HG02759 (cell line): ENCODE results near the gene PSMD3.

Experiments
- ATAC-seq: cut with Tn5 transposase; IDR thresholded peaks from one replicate; pipeline ENCODE4 v1.9.1; 2021; ENCODE audit warnings: mild to moderate bottlenecking, moderate library complexity; ENCODE audit not compliant: unreplicated experiment

The PSMD3 gene

GRCh38 chr17:40020146-40020545 lies 39.5 kb downstream of the PSMD3 start:
- no peak for ATAC-seq

DNA sequence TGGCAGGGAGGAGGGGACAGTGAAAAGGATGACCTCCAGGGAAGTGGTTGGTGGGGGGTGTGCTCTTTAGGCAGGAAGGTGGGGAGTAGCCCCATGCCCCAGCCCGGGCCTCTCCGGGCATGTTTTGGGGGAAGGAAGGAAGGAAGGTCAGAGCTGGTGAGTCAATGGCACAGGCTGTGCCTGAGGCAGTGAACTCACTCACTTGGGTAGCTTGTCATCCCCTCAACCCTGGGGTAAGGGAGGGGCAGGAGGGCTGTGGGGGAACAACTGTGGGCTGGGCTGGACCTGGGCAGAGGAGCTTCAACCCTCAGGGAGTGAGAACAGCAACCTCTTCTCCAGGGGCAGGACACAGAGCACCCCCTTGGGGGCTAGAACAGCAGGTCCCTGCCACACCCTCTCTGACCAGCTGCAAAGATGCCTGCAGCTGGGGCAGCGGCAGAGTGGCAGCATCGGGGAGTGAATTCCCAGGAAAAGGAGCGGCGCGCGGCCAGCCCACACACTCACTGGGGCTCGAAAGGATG lies 40.9 kb downstream of the PSMD3 start:
- ATAC-seq: no peak

DNA sequence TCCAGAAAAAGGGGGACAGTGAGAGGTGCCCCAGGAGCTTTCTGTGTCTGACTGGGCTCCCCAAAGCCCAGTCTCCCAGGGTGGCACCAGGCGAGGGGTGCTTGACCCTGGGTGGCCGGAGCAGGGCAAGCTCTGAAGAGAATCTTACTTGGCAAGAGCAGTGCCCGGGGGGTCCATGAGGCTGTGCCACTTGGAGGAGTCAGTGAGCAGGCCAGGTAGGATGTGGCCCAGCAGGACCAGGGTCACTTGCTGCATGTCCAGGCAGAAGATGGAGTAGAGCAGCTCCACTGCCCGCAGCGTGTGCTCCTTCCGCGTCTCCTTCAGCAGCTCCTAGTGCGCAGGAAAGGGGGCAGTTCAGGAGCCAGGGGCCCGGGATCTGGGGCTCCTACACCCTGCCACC lies 41.9 kb downstream of the PSMD3 start:
- no peak for ATAC-seq

- ATAC-seq: no peak
Measured at GRCh38 chr17:40022961-40023541, 42.4 kb downstream of the PSMD3 start.

GRCh38 chr17:40023590-40024292 lies 43.1 kb downstream of the PSMD3 start:
- ATAC-seq: no peak

GRCh38 chr17:40024901-40025300 lies 44.3 kb downstream of the PSMD3 start:
- no peak for ATAC-seq

DNA sequence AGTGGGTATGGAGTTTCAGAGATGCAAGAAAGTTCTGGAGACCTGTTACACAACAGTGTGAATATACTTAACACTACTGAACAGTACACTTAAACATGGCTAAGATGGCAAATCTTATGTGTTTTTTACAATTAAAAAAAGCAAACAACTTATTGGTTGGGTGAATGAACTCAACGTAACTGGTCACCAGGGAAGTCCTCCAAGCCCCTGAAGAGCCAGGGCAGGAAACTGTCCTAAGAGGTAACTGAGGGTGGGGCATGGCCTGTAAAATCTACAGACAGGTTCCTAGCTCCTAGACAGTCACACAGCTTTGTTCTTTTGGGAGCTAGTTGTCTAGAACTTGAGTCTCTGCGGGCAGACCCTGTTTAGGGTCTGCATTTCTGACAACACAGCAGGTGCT lies 45.0 kb downstream of the PSMD3 start:
- no peak for ATAC-seq

DNA sequence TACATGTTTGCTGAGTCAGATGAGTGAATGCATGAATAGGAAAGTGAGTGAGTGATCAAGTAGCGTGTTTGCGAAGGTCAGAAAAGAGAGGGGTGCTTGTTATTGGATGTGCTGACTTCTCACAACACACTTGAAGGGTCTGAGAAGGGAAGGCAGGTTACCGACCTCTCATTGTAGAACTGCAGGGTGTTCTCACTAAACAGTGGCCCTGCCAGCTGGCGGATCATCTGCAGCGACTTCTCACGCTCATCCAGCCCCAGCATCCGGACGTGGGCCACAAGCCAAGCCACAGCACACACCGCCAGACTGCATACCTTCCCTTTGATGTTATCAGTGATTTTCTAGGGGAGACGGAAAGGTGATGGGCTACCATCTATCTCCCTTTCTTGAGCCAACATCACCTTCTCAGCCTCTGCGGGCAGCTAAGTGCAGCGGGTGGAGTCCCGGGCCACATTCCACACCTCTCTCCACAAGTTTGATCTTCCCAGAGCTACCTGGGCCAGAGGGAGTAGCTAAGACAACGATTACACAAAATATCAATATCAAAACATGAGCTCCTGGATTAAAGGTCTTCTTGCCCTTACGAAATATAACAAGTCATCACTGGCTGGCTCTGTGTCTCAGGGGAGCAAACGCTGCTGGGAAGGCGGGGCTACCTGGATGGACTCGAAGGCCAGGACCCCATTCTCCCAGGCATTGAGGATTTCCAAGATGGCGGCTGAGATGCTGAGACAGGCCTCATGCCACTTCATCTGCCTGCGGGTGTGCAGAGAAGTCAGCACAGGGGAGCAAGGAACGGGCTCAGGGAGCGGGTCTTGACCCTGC lies 45.6 kb downstream of the PSMD3 start:
- ATAC-seq: no peak

GRCh38 chr17:40026816-40027613 lies 46.4 kb downstream of the PSMD3 start:
- peak; percentile 62 for ATAC-seq

DNA sequence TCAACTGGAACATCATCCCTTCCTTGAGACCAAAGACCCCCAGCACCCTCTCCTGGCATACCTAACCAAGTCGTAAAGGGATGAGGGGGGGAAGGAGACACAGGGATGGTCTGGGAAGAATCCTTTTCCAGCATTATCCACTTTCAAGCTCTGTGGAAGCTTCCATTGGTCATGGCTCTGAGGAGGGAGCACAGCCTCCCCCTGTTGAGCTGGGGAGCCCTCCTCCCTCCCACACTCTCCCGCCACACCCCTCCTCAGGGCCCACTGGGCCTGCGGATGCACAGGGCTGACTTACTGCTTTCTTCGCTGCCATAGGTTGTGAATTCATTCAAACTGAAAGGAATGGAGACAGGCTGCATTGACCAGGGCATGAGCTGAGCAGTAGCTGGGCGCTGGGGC lies 47.0 kb downstream of the PSMD3 start:
- no peak for ATAC-seq

GRCh38 chr17:40028595-40028994 lies 48.0 kb downstream of the PSMD3 start:
- ATAC-seq: no peak

DNA sequence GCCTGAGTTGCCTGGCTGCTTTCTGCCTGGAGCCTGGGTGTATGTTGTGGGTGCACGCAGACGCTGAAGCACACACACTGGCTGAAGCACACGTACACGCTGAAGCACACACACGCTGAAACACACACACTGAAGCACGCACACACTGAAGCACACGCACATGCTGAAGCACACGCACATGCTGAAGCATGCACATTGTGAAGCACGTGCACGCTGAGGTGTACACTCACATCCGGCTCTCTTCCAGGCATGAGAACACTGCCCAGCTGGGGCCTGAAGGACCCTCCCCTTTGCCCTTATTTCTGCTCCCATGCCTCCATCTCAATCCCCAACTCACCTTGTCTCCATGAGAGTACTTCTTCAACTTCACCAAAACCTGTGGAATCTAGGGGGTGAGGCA lies 51.1 kb downstream of the PSMD3 start:
- ATAC-seq: no peak

- ATAC-seq: no peak
Measured at GRCh38 chr17:40032322-40033320, 52.0 kb downstream of the PSMD3 start.

DNA sequence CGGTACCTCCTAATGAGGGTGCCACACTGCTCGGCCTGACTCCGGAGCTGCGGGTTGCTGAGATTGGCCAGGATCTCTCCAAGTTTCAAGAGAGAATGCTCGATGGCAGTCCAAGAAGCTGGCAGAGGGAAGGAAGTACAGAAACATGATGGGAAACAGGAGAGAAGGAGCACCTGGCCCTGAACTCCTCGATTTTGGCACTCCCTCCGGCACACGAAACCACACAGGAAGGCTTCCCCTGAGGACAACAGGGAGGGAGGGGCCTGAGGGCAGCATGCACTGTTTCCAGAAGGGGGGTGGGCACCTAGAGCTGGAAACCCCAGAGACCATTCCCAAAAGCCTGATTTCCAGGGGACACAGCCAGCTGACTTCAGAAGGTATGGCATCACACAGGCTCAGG lies 52.7 kb downstream of the PSMD3 start:
- ATAC-seq: no peak

GRCh38 chr17:40034426-40035161 lies 54.0 kb downstream of the PSMD3 start:
- ATAC-seq: no peak

DNA sequence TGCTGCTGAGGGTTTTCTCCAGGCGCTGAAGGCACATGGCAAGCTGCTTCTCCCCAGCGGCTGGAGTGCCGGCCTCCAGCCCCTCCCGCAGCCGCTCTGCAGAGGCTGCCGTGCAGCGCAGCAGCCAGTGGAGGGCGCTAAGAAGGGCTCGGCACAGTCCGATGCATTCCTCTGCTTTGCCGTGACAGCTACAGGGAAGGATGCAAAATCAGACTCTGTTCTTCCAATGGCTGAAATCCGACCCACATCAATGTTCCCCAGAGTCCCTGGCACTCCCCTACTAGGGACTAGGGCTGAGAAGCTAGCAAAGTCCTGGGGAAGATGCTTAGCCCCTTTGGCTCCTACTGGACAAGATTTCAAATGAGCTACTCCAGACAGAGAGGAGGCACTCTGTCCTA lies 54.6 kb downstream of the PSMD3 start:
- no peak for ATAC-seq

- no peak for ATAC-seq
Measured at GRCh38 chr17:40038882-40039513, 58.4 kb downstream of the PSMD3 start.

GRCh38 chr17:40041196-40041595 lies 60.6 kb downstream of the PSMD3 start:
- no peak for ATAC-seq
